Measurements from ENCODE around the gene SPTBN2.

Gene SPTBN2

GRCh38 chr11:66723693-66724092, 5.3 kb downstream of the SPTBN2 start:
- no peak for DNase-seq

- DNase-seq = no peak
These were observed 6.0 kb downstream of the SPTBN2 start for GRCh38 chr11:66722745-66723651.

DNA sequence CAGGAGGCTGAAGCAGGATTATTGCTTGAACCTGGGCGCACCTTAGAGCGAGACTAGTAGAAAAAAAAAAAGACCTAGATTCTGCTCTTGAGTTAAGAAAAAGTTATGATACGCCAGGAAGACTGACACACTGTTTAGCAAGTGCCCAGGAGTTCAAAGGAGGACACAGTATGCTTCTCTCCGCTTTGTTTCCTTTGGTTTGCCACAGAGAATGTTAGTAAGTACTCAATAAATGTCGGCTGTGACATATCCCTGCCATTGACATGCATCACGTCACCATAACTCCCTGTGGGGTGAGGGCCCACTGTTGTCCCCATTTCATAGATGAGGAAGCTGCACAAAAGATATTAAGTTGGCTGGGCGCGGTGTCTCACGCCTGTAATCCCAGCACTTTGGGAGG, 7.1 kb downstream of the SPTBN2 start:
- DNase-seq = no peak

- DNase-seq = no peak
These were observed 8.0 kb downstream of the SPTBN2 start for GRCh38 chr11:66720899-66721470.

DNA sequence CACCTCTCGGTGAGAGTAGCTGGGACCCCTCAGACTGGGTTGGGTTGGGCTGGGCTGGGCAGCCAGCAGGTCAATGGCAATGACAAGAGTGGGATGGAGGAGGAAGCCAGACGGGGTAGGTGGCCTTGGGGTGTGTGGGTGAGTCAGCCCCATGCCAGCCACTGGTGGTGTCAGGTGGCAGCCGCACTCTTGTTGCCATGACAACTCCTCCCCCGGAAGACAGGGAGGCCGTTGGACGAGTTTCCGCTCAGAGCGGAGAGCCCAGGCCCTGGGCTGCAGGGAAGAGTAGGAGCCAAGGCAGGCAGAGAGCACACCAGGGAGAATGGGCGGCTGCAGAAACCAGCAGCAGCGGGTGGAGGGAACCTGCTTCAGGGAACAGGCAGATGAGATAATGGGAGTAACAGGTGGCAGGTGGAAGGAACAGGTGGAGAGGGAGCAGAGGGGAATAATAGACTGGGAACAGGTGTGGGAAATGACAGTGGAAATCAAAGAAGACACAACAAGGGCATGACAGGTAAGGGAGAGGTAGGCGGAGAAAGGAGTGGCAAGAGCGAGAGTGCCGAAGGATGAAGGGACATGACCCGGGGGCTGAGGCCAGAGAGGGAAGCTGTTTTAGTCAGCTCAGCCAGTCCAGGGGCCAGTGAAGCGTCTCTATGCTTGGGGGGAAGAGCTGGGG, 8.7 kb downstream of the SPTBN2 start:
- DNase-seq = peak; percentile 19

GRCh38 chr11:66719111-66719872, 9.7 kb downstream of the SPTBN2 start:
- DNase-seq = no peak

- no peak for DNase-seq
These were observed 10.6 kb downstream of the SPTBN2 start for GRCh38 chr11:66718320-66718971.

- no peak for DNase-seq
These were observed 11.1 kb downstream of the SPTBN2 start for GRCh38 chr11:66717925-66718319.

DNA sequence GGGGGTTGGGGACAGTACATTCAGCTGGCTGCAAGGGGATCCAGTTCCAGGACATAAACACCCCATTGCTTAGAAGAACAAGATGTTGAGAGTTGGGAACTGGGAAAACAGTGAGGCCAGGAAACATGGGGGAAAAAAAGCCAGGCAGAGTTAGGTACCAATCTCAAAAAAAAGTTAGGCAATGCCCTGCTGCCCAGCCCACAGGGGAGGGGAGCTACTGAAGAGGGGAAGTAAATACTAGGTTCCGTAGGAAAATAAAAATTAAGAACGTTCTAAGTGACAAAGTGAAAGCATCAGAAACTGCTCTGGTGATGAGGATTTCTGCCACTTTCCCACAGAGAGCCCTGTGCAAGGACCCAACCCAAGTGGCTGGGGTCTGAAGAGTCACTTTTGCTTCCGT, 12.0 kb downstream of the SPTBN2 start:
- no peak for DNase-seq

GRCh38 chr11:66715346-66716085, 13.5 kb downstream of the SPTBN2 start:
- no peak for DNase-seq

DNA sequence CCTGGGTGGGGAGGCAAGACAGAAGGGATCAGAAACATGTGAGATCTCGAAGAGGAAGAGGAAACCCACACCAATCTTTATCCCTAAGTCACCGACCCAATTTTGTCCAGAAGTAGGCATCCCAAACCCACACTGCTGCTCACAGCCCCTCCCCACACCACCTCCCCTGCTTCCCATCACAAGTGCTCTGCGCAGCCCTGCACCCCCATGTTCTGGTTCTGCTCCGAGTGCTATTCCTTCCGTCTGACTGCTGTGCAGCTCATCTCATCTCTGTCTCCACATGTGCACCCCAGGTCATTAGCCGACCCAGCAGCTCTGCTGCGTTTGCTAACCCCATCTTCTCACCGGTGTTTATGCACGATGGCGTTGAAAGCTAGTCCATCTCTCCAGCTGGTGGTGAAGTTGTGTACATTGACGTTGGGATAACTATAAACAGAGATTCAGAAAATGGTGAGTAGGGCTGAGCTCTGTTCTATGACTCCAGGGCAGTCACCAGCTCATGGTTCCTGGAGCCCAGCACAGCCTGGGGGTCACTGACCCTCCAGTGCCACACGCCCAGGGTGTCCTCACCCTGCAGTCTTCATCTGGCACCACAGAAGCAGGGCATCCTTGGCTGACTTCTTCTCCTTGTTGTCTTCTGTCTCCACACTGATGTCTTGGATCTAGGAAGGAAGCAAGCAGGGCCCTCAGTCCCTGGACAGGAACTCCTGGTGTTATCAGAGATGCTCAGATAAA, 15.1 kb downstream of the SPTBN2 start:
- no peak for DNase-seq

DNA sequence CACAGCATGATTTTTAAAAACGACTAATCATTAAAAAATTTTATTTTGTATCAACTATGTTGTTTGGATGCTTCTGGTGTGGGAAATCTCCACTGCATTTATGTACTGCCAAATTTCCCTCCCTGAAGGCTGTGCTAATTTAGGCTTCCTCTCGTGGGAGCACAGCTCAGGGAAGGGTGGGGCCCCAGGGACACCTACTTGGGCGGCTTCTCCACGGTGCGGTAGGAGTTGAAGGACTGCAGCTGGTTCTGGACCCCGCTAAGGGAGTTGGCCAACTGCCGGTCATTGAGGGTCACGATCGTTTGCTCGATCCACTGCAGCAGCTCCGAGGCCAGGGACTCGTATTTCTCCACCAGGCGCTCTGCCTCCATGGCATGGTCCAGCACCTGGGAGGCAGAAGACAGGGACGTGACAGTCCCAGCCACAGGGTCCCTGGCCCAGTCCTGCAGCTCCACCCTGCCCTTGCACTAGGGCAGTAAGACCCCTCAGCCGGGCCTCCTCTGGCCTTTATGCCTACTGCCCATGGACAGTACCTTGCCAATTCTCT, 18.6 kb downstream of the SPTBN2 start:
- no peak for DNase-seq

- no peak for DNase-seq
These were observed 20.3 kb downstream of the SPTBN2 start for GRCh38 chr11:66708701-66709100.

GRCh38 chr11:66708094-66708493, 20.9 kb downstream of the SPTBN2 start:
- no peak for DNase-seq

- DNase-seq = no peak
These were observed 21.5 kb downstream of the SPTBN2 start for GRCh38 chr11:66707486-66707885.

GRCh38 chr11:66706989-66707388, 22.0 kb downstream of the SPTBN2 start:
- DNase-seq = no peak

GRCh38 chr11:66705587-66706335, 23.3 kb downstream of the SPTBN2 start:
- DNase-seq = no peak

- DNase-seq = no peak
These were observed 24.2 kb downstream of the SPTBN2 start for GRCh38 chr11:66704659-66705360.

Measured in DMS 273 treated with DMSO at 0.1 percent for 48 hours (cell line).